Left ventricle myocardium inferior (tissue), 1 donor: ENCODE data around the gene VAMP8. TPM values are rescaled to one million over a fixed set of nuclear protein-coding genes. Genes with fewer than 3 reads are reported as not detected.

Source experiments
- DNase-seq: peaks from one replicate; pipeline ENCODE4 v3.0.0-alpha.2; 2020
- H3K27ac ChIP-seq: fragments of 200-600 bp; replicated peaks from 2 replicates; pipeline ENCODE4 v1.8.0; 2021
- H3K27me3 ChIP-seq: fragments of 200-600 bp; 2 replicates; pipeline ENCODE4 v1.8.0; 2021; ENCODE audit warnings: low read depth
- H3K36me3 ChIP-seq: fragments of 200-600 bp; 2 replicates; pipeline ENCODE4 v1.8.0; 2021
- H3K4me1 ChIP-seq: fragments of 200-600 bp; 2 replicates; pipeline ENCODE4 v1.8.0; 2021
- H3K4me3 ChIP-seq: fragments of 200-600 bp; 2 replicates; pipeline ENCODE4 v1.8.0; 2021; ENCODE audit warnings: mild to moderate bottlenecking, moderate library complexity
- H3K9me3 ChIP-seq: fragments of 200-600 bp; replicated peaks from 2 replicates; pipeline ENCODE4 v1.8.0; 2021
- CTCF ChIP-seq: fragments of 200-600 bp; IDR thresholded peaks from 2 replicates; pipeline ENCODE4 v1.8.0; 2021; ENCODE audit warnings: antibody characterized with exemption, mild to moderate bottlenecking, borderline replicate concordance
- intact Hi-C: fragments of 100-400 bp; cut with micrococcal nuclease; formaldehyde crosslinking; loops from one replicate; pipeline ENCODE4 v1.11.0; 2022
- total RNA-seq: library from RNA; stranded (reverse); fragmentation: NEBNext Ultra II Directional; extraction: Animal tissue kit (Norgen Biotek cat#: 25700); gene quantifications from one replicate; pipeline ENCODE4 v1.2.1, GENCODE V29; 2021
- donor health status: DM: no; HTN: yes; CAD: no; lungs with severe emphysema.

Gene VAMP8
- total RNA-seq, 1 donor from 2014 or later = 15.5 TPM

GRCh38 chr2:85604568-85605339 lies 27.4 kb downstream of the VAMP8 start:
- peak overlapping the region; percentile 92 for H3K27ac ChIP-seq
- H3K36me3 ChIP-seq = peaks cover 12% of the 10 kb centered on the region
- TF ChIP-seq CTCF = no peak
- H3K4me1 ChIP-seq = peaks cover 87% of the 10 kb centered on the region
- H3K27me3 ChIP-seq = no peaks in the 10 kb centered on the region
- DNase-seq = no peak
- H3K4me3 ChIP-seq = peak overlapping the region; percentile 82
- intact Hi-C loops = no loop called here
- H3K9me3 ChIP-seq = no peaks in the 10 kb centered on the region

GRCh38 chr2:85605406-85606115 lies 28.2 kb downstream of the VAMP8 start:
- no peak for DNase-seq
- H3K36me3 ChIP-seq = peaks cover 9% of the 10 kb centered on the region

GRCh38 chr2:85606116-85606455 lies 28.7 kb downstream of the VAMP8 start:
- Histone ChIP-seq H3K9me3 (no peaks in the 10 kb centered on the region), H3K27ac (peak overlapping the region; percentile 92), H3K4me1 (peaks cover 97% of the 10 kb centered on the region), H3K27me3 (no peaks in the 10 kb centered on the region), H3K36me3 (peaks cover 7% of the 10 kb centered on the region), H3K4me3 (no peak overlapping the region)
- intact Hi-C loops = no loop called here
- TF ChIP-seq CTCF = no peak
- DNase-seq = no peak

More at GRCh38 chr2:85605406-85606115, 28.2 kb downstream of the VAMP8 start:
- Histone ChIP-seq H3K27me3 (no peaks in the 10 kb centered on the region), H3K4me1 (peaks cover 95% of the 10 kb centered on the region), H3K9me3 (no peaks in the 10 kb centered on the region), H3K4me3 (peak overlapping the region; percentile 82), H3K27ac (peak overlapping the region; percentile 92)
- TF ChIP-seq CTCF = no peak
- intact Hi-C loops = no loop called here

- peaks cover 7% of the 10 kb centered on the region for H3K36me3 ChIP-seq
- TF ChIP-seq CTCF = no peak
- H3K4me3 ChIP-seq = no peak overlapping the region
- peak overlapping the region; percentile 92 for H3K27ac ChIP-seq
- no peaks in the 10 kb centered on the region for H3K9me3 ChIP-seq
- intact Hi-C loops = no loop called here
- peaks cover 97% of the 10 kb centered on the region for H3K4me1 ChIP-seq
- DNase-seq = no peak
- H3K27me3 ChIP-seq = no peaks in the 10 kb centered on the region
Measured at GRCh38 chr2:85607268-85608215, 30.2 kb downstream of the VAMP8 start.

GRCh38 chr2:85611217-85611704 lies 33.9 kb downstream of the VAMP8 start:
- no peak for DNase-seq
- TF ChIP-seq CTCF = no peak
- Histone ChIP-seq H3K27ac (peak overlapping the region; percentile 88), H3K9me3 (no peaks in the 10 kb centered on the region), H3K36me3 (peaks cover 7% of the 10 kb centered on the region), H3K4me1 (peaks cover 71% of the 10 kb centered on the region), H3K4me3 (peak overlapping the region; percentile 96), H3K27me3 (no peaks in the 10 kb centered on the region)
- intact Hi-C loops = no loop called here
